HG02870 (cell line): ENCODE results near the gene LAMA2.
"Not testable (repeated sequence)": the region's sequence is repeated elsewhere in the genome, so short reads cannot be mapped to it uniquely, and the experiment has no call there.

ENCODE experiments used
- ATAC-seq: cut with Tn5 transposase; IDR thresholded peaks from one replicate; pipeline ENCODE4 v1.9.1; 2021; ENCODE audit warnings: mild to moderate bottlenecking, moderate library complexity; ENCODE audit not compliant: unreplicated experiment

Gene LAMA2

DNA sequence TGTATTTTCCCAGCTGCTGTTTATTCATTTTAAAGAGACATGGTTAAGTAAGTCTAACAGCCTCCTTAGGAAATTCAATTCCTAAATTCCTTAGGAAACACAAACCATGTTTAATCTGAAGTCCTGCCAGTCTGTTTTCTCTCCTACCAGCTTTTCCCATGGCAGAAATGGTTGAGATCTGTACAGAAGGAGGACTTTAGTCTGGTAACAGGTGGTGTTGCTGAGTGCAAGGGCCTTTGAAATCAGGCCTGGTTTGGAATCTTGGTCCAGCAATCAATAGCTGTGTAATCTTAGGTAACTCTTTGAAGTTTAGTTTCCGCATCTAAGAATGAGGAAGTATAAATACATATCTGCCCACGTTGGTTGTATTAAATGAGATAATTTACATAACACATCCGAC, 232.5 kb downstream of the LAMA2 start:
- no peak for ATAC-seq

DNA sequence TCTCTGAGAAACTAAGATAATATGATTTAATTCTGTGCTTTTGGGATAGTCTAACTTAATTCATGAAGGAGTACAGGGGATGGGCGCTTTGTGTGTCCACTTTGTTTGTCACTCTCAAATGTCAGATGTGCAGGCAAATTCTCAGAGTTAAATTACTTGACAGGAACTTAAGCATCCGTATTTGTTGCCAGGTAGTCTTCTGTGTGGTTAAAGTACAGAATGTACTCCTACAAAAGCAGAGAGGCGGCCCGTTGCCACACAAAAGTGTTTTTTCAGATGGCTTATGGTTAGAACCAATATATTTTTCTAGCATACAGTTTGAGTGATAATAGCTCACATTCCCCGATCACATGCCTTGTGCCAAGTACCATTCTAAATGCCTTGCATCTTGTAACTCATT, 234.4 kb downstream of the LAMA2 start:
- no peak for ATAC-seq

GRCh38 chr6:129120856-129121638, 238.1 kb downstream of the LAMA2 start:
- ATAC-seq = no peak

DNA sequence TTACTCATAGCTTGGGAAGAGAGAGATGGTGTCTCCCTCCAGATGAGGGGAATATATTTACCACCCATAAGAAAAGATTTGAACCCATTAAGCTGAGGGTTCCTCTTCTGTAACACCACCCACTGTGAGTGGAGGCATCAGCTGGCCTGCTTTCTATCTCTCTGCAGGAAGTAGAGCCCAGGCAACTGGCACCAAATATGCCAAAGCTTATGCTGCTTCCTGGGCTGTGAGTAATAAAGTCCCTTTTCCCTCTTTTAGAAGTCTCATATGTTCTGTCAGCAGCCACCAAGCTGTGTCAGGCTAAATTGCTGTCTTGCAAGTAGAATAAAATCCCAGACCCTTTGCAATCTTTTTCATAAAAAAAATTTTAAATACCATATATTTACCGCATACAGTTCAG, 241.4 kb downstream of the LAMA2 start:
- no peak for ATAC-seq

- ATAC-seq = no peak
These were observed 247.2 kb downstream of the LAMA2 start for GRCh38 chr6:129130106-129130505.

GRCh38 chr6:129130959-129131681, 248.2 kb downstream of the LAMA2 start:
- ATAC-seq = no peak

- no peak for ATAC-seq
These were observed 250.8 kb downstream of the LAMA2 start for GRCh38 chr6:129133770-129134192.

DNA sequence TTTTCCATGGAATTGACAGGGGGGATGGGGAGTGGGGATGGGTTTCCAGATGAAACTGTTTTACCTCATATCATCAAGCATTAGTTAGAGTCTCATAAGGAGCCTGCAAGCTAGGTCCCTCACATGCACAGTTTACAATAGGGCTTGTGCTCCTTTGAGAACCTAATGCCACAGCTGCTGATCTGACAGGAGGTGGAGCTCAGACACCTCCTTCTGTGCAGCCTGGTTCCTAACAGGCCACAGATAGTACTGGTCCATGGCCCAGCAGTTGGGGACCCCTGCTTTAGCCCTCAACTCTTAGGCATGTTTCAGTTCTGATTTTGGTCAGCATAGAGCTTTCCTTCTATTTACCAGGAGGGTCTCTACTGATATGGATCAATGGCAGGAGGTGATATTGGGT, 251.6 kb downstream of the LAMA2 start:
- ATAC-seq = no peak

DNA sequence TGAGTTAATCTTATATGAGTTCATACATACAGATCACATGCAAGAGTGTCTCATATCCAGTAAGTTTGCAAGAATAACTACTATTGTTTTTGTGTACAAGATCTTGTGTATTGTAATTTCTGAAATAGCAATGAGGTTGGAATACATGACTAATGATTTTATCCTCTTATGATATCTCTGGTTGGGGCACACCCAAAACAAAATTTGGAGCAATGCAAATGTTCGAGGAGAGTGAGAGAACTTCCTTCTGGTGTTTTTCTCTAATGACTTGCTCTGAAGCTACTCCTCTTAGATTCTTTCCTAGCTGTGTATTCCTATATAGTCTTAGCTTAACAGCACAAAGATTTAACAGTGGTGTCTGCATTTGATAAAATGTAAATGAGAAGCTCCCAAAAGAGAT, 252.5 kb downstream of the LAMA2 start:
- no peak for ATAC-seq

DNA sequence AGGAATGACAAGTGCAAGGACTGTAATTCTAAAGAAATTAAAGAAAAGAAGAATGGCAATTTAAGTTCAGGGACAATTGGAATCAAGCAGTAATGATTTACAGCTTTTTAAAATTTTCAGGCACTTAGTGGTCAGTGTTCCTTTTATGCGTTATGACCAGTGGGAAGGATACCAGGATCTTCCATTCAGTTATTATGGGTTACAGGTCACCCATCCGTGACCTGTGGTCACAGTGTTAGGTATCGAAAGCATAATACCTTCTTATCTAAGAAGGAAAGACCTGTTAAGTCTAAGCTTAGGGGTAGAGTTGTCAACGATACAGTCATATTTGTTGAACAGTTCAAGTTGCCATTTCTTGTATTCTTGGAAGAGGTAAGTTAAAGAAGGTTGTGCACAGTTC, 253.8 kb downstream of the LAMA2 start:
- no peak for ATAC-seq

GRCh38 chr6:129138739-129139405, 255.9 kb downstream of the LAMA2 start:
- ATAC-seq = no peak

- no peak for ATAC-seq
These were observed 257.6 kb downstream of the LAMA2 start for GRCh38 chr6:129140526-129140925.

DNA sequence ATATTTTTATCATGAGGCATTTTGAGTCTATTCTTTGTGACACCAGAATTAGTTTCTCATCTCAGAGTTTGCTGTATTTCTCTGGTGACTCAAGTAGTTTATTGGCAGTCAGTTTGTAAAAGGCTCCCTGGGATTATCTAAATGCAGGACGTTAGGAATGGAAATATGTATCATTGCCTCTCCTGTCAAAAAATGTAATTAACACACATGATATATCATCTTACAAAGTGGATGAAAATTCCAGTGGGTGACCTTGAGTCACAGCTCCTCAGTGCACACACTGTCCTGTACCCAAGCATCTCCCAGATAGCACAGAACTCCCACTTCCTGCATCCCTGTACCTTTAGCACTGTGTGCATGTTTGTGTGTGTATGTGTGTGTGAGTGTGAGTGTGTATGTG, 258.6 kb downstream of the LAMA2 start:
- no peak for ATAC-seq

- ATAC-seq = no peak
These were observed 264.0 kb downstream of the LAMA2 start for GRCh38 chr6:129146902-129147301.

- no peak for ATAC-seq
These were observed 267.6 kb downstream of the LAMA2 start for GRCh38 chr6:129150507-129150906.

- ATAC-seq = no peak
These were observed 270.3 kb downstream of the LAMA2 start for GRCh38 chr6:129153257-129153656.

GRCh38 chr6:129159242-129159641, 276.3 kb downstream of the LAMA2 start:
- not testable (repeated sequence) for ATAC-seq

DNA sequence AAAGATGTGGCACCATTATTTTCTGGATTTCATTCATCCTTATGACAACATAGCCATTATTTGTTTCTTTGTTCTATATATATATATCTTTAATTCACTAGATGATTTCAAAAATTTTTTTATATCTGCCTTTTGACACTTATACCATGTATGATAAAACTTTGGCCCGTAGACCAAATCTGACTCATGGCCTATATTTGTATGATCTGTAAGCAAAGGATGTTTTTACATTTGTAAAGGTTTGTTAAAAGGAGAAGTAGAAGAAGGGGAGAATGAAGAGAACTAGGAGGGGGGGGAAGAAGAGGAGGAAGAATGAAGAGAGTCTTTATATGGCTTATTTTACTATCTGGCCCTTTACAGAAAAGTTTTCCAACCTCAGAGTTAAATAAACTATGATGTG, 279.7 kb downstream of the LAMA2 start:
- ATAC-seq = no peak

DNA sequence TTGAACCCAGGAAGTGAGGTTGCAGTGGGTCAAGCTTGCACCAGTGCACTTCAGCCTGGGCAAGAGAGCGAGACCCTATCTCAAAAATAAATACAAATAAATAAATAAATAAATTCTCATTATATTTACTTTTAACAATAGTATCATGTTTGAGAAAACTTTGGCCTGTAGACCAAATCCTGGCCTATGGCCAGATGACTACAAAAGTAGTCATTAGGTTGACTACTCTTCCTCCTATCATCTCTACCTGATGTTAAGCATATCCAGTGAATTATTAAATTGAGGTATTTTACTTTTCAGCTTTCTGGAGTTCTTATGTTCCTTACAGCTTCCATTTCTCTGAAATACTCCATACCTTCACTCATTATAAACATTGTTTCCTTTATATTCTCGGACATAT, 280.6 kb downstream of the LAMA2 start:
- no peak for ATAC-seq

DNA sequence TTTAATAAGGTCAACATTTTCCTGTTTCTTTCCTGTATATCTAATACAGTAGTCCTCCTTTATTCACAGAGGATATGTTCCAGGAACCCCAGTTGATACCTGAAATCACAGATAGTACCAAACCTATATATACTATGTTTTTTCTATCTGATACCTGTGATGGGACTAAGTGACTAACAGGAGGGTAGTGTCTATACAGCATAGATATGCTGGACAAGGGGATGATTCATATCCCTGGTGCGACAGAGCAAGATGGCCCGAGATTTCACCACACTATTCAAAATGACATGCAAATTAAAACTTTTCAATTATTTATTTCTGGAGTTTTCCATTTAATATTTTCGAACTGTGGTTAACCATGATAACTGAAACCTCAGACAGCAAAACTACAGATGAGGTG, 281.1 kb downstream of the LAMA2 start:
- no peak for ATAC-seq

DNA sequence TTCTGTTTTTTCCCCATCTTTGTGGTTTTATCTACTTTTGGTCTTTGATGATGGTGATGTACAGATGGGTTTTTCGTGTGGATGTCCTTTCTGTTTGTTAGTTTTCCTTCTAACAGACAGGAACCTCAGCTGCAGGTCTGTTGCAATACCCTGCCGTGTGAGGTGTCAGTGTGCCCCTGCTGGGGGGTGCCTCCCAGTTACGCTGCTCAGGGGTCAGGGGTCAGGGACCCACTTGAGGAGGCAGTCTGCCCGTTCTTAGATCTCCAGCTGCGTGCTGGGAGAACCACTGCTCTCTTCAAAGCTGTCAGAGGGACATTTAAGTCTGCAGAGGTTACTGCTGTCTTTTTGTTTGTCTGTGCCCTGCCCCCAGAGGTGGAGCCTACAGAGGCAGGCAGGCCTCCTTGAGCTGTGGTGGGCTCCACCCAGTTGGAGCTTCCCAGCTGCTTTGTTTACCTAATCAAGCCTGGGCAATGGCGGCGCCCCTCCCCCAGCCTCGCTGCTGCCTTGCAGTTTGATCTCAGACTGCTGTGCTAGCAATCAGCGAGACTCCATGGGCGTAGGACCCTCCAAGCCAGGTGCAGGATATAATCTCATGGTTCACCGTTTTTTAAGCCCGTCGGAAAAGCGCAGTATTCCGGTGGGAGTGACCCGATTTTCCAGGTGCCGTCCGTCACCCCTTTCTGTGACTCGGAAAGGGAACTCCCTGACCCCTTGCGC, 289.5 kb downstream of the LAMA2 start:
- ATAC-seq = not testable (repeated sequence)
